GM15510 (cell line): ENCODE data around the gene PGM5.

ENCODE experiments used
- POLR2A ChIP-seq: IDR thresholded peaks from 3 replicates; pipeline ENCODE4 v1.6.1; 2011; ENCODE audit warnings: borderline replicate concordance; ENCODE audit not compliant: insufficient read length; ENCODE audit errors: extremely low read depth

The PGM5 gene

GRCh38 chr9:68454579-68455334, 98.3 kb downstream of the PGM5 start:
- no peak for TF ChIP-seq POLR2A

- no peak for TF ChIP-seq POLR2A
Measured at GRCh38 chr9:68455451-68455850, 99.0 kb downstream of the PGM5 start.

GRCh38 chr9:68457803-68458202, 101.4 kb downstream of the PGM5 start:
- TF ChIP-seq POLR2A, result no peak

GRCh38 chr9:68458918-68459317, 102.5 kb downstream of the PGM5 start:
- TF ChIP-seq POLR2A, result no peak

- TF ChIP-seq POLR2A, result no peak
Measured at GRCh38 chr9:68462105-68462775, 105.8 kb downstream of the PGM5 start.

- no peak for TF ChIP-seq POLR2A
Measured at GRCh38 chr9:68470067-68470466, 113.7 kb downstream of the PGM5 start.

GRCh38 chr9:68470634-68471033, 114.2 kb downstream of the PGM5 start:
- TF ChIP-seq POLR2A, result no peak

- no peak for TF ChIP-seq POLR2A
Measured at GRCh38 chr9:68472119-68472518, 115.7 kb downstream of the PGM5 start.

- TF ChIP-seq POLR2A, result no peak
Measured at GRCh38 chr9:68473790-68474189, 117.4 kb downstream of the PGM5 start.

- TF ChIP-seq POLR2A, result no peak
Measured at GRCh38 chr9:68476422-68476821, 120.0 kb downstream of the PGM5 start.

GRCh38 chr9:68476847-68477246, 120.4 kb downstream of the PGM5 start:
- no peak for TF ChIP-seq POLR2A

GRCh38 chr9:68480807-68481206, 124.4 kb downstream of the PGM5 start:
- TF ChIP-seq POLR2A, result no peak

GRCh38 chr9:68482548-68482947, 126.1 kb downstream of the PGM5 start:
- TF ChIP-seq POLR2A, result no peak

GRCh38 chr9:68488126-68488525, 131.7 kb downstream of the PGM5 start:
- TF ChIP-seq POLR2A, result no peak

GRCh38 chr9:68489646-68490045, 133.2 kb downstream of the PGM5 start:
- TF ChIP-seq POLR2A, result no peak

GRCh38 chr9:68492806-68493205, 136.4 kb downstream of the PGM5 start:
- TF ChIP-seq POLR2A, result no peak
